ENCODE data around the gene ADH4. TPM values are rescaled to one million over a fixed set of nuclear protein-coding genes. Genes with fewer than 3 reads are reported as not detected.

ADH4 gene
- total and polyA plus RNA-seq, 3 experiments from 2014 or later, result not detected

- no peak overlapping the region for H3K27ac Mint-ChIP-seq
- Histone ChIP-seq H3K9me3 (ENCODE audit: low read length) (no peaks in the 10 kb centered on the region), H3K27me3 (ENCODE audit: insufficient read depth, low read length, poor library complexity, severe bottlenecking) (no peaks in the 10 kb centered on the region), H3K36me3 (ENCODE audit: insufficient read depth, low read length) (no peaks in the 10 kb centered on the region), H3K4me3 (ENCODE audit: low read length) (no peak overlapping the region), H3K4me1 (ENCODE audit: insufficient read depth, low read length) (no peaks in the 10 kb centered on the region), H3K27ac (ENCODE audit: low read depth, low read length) (no peak overlapping the region)
- no peaks in the 10 kb centered on the region for H3K36me3 Mint-ChIP-seq
- H3K4me3 Mint-ChIP-seq, result no peak overlapping the region
- POLR2A ChIA-PET, result no interaction called here
- H3K9me3 Mint-ChIP-seq, result no peaks in the 10 kb centered on the region
- CTCF ChIA-PET, result interaction anchor here (1.5 kb wide), 1 partner anchor 7 kb away, joined by 3 read pairs; the partner anchor contains the start of gene ADH4
- H3K27me3 Mint-ChIP-seq, result peaks cover 6 to 13% of the 10 kb centered on the region in 2 donors
- DNase-seq, result no peak
- peaks cover 5 to 6% (median 6%) of the 10 kb centered on the region in 3 donors for H3K4me1 Mint-ChIP-seq
Observed at GRCh38 chr4:99151452-99151851, 7.4 kb upstream of the ADH4 start.

DNA sequence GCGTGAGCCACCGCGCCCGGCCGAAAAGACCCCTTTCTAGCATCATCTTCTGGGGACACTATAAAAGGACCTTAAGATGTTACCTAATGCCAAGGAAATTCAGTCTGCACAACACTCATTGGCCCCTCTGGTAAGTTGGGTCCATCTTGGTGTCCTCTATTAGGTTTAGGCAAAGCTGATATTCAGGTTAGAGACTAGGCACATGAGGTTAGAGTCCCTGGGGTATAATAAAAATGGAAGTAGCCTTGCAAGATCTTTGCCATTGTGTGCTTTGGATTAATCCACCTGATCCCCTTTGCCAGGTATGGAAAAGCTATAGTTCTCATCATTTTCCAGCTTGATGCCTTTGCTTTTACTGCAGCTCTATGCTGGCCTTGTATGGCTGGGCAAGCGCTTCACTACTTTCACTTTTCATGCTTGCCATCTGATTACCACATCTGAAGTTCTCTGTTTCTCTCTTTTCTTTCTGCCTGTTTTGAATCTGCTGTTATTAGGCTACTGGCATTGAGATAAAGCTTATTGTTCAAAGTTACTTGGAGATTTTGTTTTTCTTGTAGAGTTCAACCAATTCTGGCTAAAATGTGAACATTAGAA lies 5.4 kb upstream of the ADH4 start:
- Histone ChIP-seq H3K4me3 (ENCODE audit: low read length) (no peak overlapping the region), H3K27ac (ENCODE audit: low read depth, low read length) (no peak overlapping the region), H3K4me1 (ENCODE audit: insufficient read depth, low read length) (no peaks in the 10 kb centered on the region), H3K36me3 (ENCODE audit: insufficient read depth, low read length) (no peaks in the 10 kb centered on the region), H3K9me3 (ENCODE audit: low read length) (no peaks in the 10 kb centered on the region), H3K27me3 (ENCODE audit: insufficient read depth, low read length, poor library complexity, severe bottlenecking) (no peaks in the 10 kb centered on the region)
- no peak for DNase-seq
- ChIA-PET POLR2A (no interaction called here), CTCF (no interaction called here)
- H3K9me3 Mint-ChIP-seq, result no peaks in the 10 kb centered on the region
- H3K4me1 Mint-ChIP-seq, result peaks cover 5 to 6% (median 6%) of the 10 kb centered on the region in 3 donors
- peaks cover 5 to 6% of the 10 kb centered on the region in 2 donors for H3K27me3 Mint-ChIP-seq
- no peak overlapping the region for H3K4me3 Mint-ChIP-seq
- no peak overlapping the region for H3K27ac Mint-ChIP-seq
- no peaks in the 10 kb centered on the region for H3K36me3 Mint-ChIP-seq

- Mint-ChIP-seq H3K4me1 (peaks cover 5 to 6% (median 6%) of the 10 kb centered on the region in 3 donors), H3K27ac (no peak overlapping the region), H3K4me3 (no peak overlapping the region), H3K27me3 (peaks cover 0 to 4% of the 10 kb centered on the region in 2 donors), H3K9me3 (no peaks in the 10 kb centered on the region), H3K36me3 (no peaks in the 10 kb centered on the region)
- H3K4me1 ChIP-seq (ENCODE audit: insufficient read depth, low read length), result no peaks in the 10 kb centered on the region
- no peak overlapping the region for H3K27ac ChIP-seq (ENCODE audit: low read depth, low read length)
- CTCF ChIA-PET, result no interaction called here
- no peak for DNase-seq
- no peaks in the 10 kb centered on the region for H3K36me3 ChIP-seq (ENCODE audit: insufficient read depth, low read length)
- H3K4me3 ChIP-seq (ENCODE audit: low read length), result no peak overlapping the region
- H3K27me3 ChIP-seq (ENCODE audit: insufficient read depth, low read length, poor library complexity, severe bottlenecking), result no peaks in the 10 kb centered on the region
- POLR2A ChIA-PET, result no interaction called here
- H3K9me3 ChIP-seq (ENCODE audit: low read length), result no peaks in the 10 kb centered on the region
Observed at GRCh38 chr4:99148550-99148949, 4.5 kb upstream of the ADH4 start.

DNA sequence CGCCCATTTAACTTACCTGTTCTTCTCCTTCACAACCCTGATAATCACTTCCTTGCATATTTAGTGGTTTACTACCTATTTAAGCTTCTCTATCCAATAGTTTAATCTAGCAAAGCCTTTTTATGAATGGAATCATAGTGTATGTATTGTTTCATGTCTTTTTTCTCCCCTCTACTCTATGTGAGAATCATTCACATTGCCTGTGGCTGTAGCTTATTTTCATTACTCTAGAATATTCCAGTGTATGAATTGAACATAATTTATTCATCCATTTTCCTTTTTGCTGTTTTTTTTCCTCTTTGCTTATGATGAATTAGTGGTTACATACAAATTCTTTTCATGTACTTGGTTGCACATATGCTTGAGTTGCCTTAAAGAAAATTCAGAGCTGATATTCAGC lies 490 bp upstream of the ADH4 start:
- Mint-ChIP-seq H3K36me3 (no peaks in the 10 kb centered on the region), H3K4me1 (peaks cover 2 to 3% (median 2%) of the 10 kb centered on the region in 3 donors), H3K27ac (peak overlapping the region in 1 of 8 donors; percentile 20), H3K4me3 (no peak overlapping the region), H3K9me3 (no peaks in the 10 kb centered on the region), H3K27me3 (no peaks in the 10 kb centered on the region)
- ChIA-PET POLR2A (no interaction called here), CTCF (interaction anchor here (1.2 kb wide), 1 partner anchor 8 kb away, joined by 3 read pairs; no protein-coding TSS in a partner anchor)
- H3K27ac ChIP-seq (ENCODE audit: low read depth, low read length), result no peak overlapping the region
- no peak overlapping the region for H3K4me3 ChIP-seq (ENCODE audit: low read length)
- H3K27me3 ChIP-seq (ENCODE audit: insufficient read depth, low read length, poor library complexity, severe bottlenecking), result no peaks in the 10 kb centered on the region
- H3K4me1 ChIP-seq (ENCODE audit: insufficient read depth, low read length), result no peaks in the 10 kb centered on the region
- H3K36me3 ChIP-seq (ENCODE audit: insufficient read depth, low read length), result no peaks in the 10 kb centered on the region
- no peaks in the 10 kb centered on the region for H3K9me3 ChIP-seq (ENCODE audit: low read length)
- no peak for DNase-seq

DNA sequence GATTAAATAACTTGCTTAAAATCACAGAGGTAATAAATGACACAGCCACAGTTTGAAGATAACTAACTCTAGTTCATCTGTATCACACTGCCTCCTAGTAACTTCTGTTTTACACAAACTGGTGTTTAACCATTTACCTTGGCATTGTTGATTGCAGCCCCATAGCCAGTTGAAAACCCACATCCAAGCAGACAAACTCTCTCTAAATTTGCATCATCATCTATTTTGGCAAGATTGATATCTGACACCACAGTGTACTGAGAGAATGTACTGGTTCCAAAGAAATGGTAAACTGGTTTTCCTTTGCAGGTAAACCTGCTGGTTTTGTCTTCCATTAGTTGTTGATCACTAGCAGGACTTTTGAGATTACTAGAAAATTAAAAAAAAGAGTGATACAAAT lies 7.8 kb downstream of the ADH4 start:
- H3K4me3 ChIP-seq (ENCODE audit: low read length), result no peak overlapping the region
- CTCF ChIA-PET, result no interaction called here
- no peak overlapping the region for H3K4me3 Mint-ChIP-seq

GRCh38 chr4:99135541-99136162 lies 8.4 kb downstream of the ADH4 start:
- Histone ChIP-seq H3K4me1 (ENCODE audit: insufficient read depth, low read length) (no peaks in the 10 kb centered on the region), H3K27ac (ENCODE audit: low read depth, low read length) (no peak overlapping the region)
- H3K27me3 Mint-ChIP-seq, result peaks cover 2 to 4% of the 10 kb centered on the region in 2 donors

More for the DNA sequence above, 7.8 kb downstream of the ADH4 start:
- no peaks in the 10 kb centered on the region for H3K36me3 Mint-ChIP-seq
- no peak overlapping the region for H3K27ac ChIP-seq (ENCODE audit: low read depth, low read length)
- no peaks in the 10 kb centered on the region for H3K4me1 Mint-ChIP-seq
- H3K36me3 ChIP-seq (ENCODE audit: insufficient read depth, low read length), result no peaks in the 10 kb centered on the region
- H3K27me3 ChIP-seq (ENCODE audit: insufficient read depth, low read length, poor library complexity, severe bottlenecking), result no peaks in the 10 kb centered on the region
- H3K9me3 Mint-ChIP-seq, result no peaks in the 10 kb centered on the region
- no peaks in the 10 kb centered on the region for H3K9me3 ChIP-seq (ENCODE audit: low read length)
- H3K27me3 Mint-ChIP-seq, result peaks cover 2 to 4% of the 10 kb centered on the region in 2 donors
- POLR2A ChIA-PET, result no interaction called here
- H3K4me1 ChIP-seq (ENCODE audit: insufficient read depth, low read length), result no peaks in the 10 kb centered on the region
- no peak overlapping the region for H3K27ac Mint-ChIP-seq
- no peak for DNase-seq

DNA sequence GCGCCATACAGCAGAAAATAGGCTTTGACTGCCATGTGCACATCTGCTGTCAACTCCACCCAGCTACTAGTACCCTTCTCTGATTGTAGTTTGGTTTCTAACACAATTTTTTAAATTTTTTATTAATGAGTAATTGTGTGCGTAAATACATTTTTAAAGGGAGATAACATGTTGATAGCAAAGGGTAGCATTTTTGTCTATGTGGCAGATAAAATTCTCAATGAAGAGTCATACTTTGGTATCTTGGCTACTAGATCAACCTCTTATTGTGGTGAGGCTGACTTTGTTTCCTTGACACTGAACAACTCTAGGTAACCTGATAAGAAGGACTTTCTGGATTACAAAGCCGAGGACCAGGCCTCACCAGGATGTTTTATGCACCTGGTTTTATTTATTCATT lies 9.5 kb downstream of the ADH4 start:
- peaks cover 2 to 4% of the 10 kb centered on the region in 2 donors for H3K27me3 Mint-ChIP-seq
- no peaks in the 10 kb centered on the region for H3K9me3 ChIP-seq (ENCODE audit: low read length)
- H3K36me3 ChIP-seq (ENCODE audit: insufficient read depth, low read length), result no peaks in the 10 kb centered on the region

More at GRCh38 chr4:99135541-99136162, 8.4 kb downstream of the ADH4 start:
- no peaks in the 10 kb centered on the region for H3K36me3 Mint-ChIP-seq
- no peak overlapping the region for H3K4me3 Mint-ChIP-seq
- no peaks in the 10 kb centered on the region for H3K4me1 Mint-ChIP-seq
- peak overlapping the region in 1 of 8 donors; percentile 75 for H3K27ac Mint-ChIP-seq
- H3K9me3 ChIP-seq (ENCODE audit: low read length), result no peaks in the 10 kb centered on the region
- no peak for DNase-seq
- H3K36me3 ChIP-seq (ENCODE audit: insufficient read depth, low read length), result no peaks in the 10 kb centered on the region
- H3K9me3 Mint-ChIP-seq, result no peaks in the 10 kb centered on the region
- POLR2A ChIA-PET, result no interaction called here
- CTCF ChIA-PET, result no interaction called here
- H3K4me3 ChIP-seq (ENCODE audit: low read length), result no peak overlapping the region
- no peaks in the 10 kb centered on the region for H3K27me3 ChIP-seq (ENCODE audit: insufficient read depth, low read length, poor library complexity, severe bottlenecking)

DNA sequence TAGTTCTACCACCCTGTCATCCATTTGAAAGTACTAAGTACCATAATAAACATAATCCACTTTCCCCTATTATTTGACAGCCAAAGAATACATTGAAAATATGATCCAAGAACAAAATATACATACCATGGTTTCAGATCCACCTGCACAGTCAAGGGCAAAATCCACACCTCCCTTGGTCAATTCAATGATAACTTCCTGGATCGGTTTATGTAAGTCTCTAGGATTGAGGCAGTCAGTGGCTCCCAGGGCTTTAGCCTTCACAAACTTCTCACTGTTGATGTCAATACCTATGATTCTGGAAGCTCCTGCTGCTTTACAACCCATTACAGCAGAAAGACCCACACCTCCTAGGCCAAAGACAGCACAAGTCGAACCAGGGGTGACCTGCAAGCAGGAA lies 12.7 kb downstream of the ADH4 start:
- ChIA-PET POLR2A (no interaction called here), CTCF (no interaction called here)
- Histone ChIP-seq H3K36me3 (ENCODE audit: insufficient read depth, low read length) (no peaks in the 10 kb centered on the region), H3K27me3 (ENCODE audit: insufficient read depth, low read length, poor library complexity, severe bottlenecking) (no peaks in the 10 kb centered on the region), H3K9me3 (ENCODE audit: low read length) (no peaks in the 10 kb centered on the region), H3K4me3 (ENCODE audit: low read length) (no peak overlapping the region), H3K4me1 (ENCODE audit: insufficient read depth, low read length) (no peaks in the 10 kb centered on the region), H3K27ac (ENCODE audit: low read depth, low read length) (no peak overlapping the region)
- no peak for DNase-seq
- Mint-ChIP-seq H3K4me1 (no peaks in the 10 kb centered on the region), H3K36me3 (no peaks in the 10 kb centered on the region), H3K27me3 (peaks cover 2 to 3% of the 10 kb centered on the region in 2 donors), H3K9me3 (no peaks in the 10 kb centered on the region), H3K4me3 (no peak overlapping the region), H3K27ac (no peak overlapping the region)

More for the DNA sequence above, 9.5 kb downstream of the ADH4 start:
- POLR2A ChIA-PET, result no interaction called here
- H3K4me1 Mint-ChIP-seq, result no peaks in the 10 kb centered on the region
- no peak overlapping the region for H3K4me3 Mint-ChIP-seq
- H3K36me3 Mint-ChIP-seq, result no peaks in the 10 kb centered on the region
- Histone ChIP-seq H3K27me3 (ENCODE audit: insufficient read depth, low read length, poor library complexity, severe bottlenecking) (no peaks in the 10 kb centered on the region), H3K4me3 (ENCODE audit: low read length) (no peak overlapping the region), H3K4me1 (ENCODE audit: insufficient read depth, low read length) (no peaks in the 10 kb centered on the region), H3K27ac (ENCODE audit: low read depth, low read length) (no peak overlapping the region)
- CTCF ChIA-PET, result no interaction called here
- no peak overlapping the region for H3K27ac Mint-ChIP-seq
- DNase-seq, result no peak
- no peaks in the 10 kb centered on the region for H3K9me3 Mint-ChIP-seq

Measured in CD8-positive, alpha-beta memory T cell (primary cell).